GM12878 (cell line): ENCODE data around the gene DIS3L2.

Source experiments
- CEBPB ChIP-seq, 2 experiments: fragments of 150-350 bp in 1 of 2; IDR thresholded peaks; 2 replicates each; pipeline ENCODE4 v1.6.1; 2012 to 2014; ENCODE audit warnings: low read depth in 2 of 2, low read length in 2 of 2, borderline replicate concordance in 1 of 2, inconsistent platforms in 1 of 2
- E2F8 ChIP-seq: fragments of 450-650 bp; IDR thresholded peaks from 2 replicates; pipeline ENCODE4 v1.6.1; 2018; ENCODE audit warnings: mild to moderate bottlenecking, low read depth, moderate library complexity; ENCODE audit not compliant: partially characterized antibody
- FOS ChIP-seq: IDR thresholded peaks from 3 replicates; pipeline ENCODE4 v1.6.1; 2011; ENCODE audit warnings: borderline replicate concordance; ENCODE audit not compliant: insufficient read length; ENCODE audit errors: extremely low read depth
- JUNB ChIP-seq: IDR thresholded peaks from 2 replicates; pipeline ENCODE4 v1.6.1; 2016; ENCODE audit warnings: antibody characterized with exemption, mild to moderate bottlenecking
- MXI1 ChIP-seq: fragments of 150-350 bp; IDR thresholded peaks from 2 replicates; pipeline ENCODE4 v1.6.1; 2011; ENCODE audit warnings: low read depth, mild to moderate bottlenecking, inconsistent platforms, low read length, improper control_type of control experiment
- NFIC ChIP-seq: IDR thresholded peaks from 2 replicates; pipeline ENCODE4 v1.6.1; 2012; ENCODE audit warnings: low read depth, mild to moderate bottlenecking, inconsistent platforms, low read length, moderate library complexity
- POLR2A ChIP-seq: IDR thresholded peaks from 2 replicates; pipeline ENCODE4 v1.6.1; 2011; ENCODE audit warnings: low read depth, mild to moderate bottlenecking, low read length
- POLR2AphosphoS5 ChIP-seq: IDR thresholded peaks from 2 replicates; pipeline ENCODE4 v1.6.1; 2011; ENCODE audit warnings: mild to moderate bottlenecking, low read length, inconsistent platforms
- RAD21 ChIP-seq: IDR thresholded peaks from 2 replicates; pipeline ENCODE4 v1.6.1; 2011; ENCODE audit warnings: mild to moderate bottlenecking, low read depth, low read length, moderate library complexity; ENCODE audit not compliant: insufficient read depth
- ZNF687 ChIP-seq: fragments of 450-650 bp; IDR thresholded peaks from 2 replicates; pipeline ENCODE4 v1.6.1; 2017; ENCODE audit warnings: mild to moderate bottlenecking, moderate library complexity
- TF ChIP-seq, protein P1 (sequence below): fragments of 450-650 bp; IDR thresholded peaks from 2 replicates; pipeline ENCODE4 v1.6.1; 2016; ENCODE audit warnings: mild to moderate bottlenecking, moderate library complexity, borderline replicate concordance

DNA sequence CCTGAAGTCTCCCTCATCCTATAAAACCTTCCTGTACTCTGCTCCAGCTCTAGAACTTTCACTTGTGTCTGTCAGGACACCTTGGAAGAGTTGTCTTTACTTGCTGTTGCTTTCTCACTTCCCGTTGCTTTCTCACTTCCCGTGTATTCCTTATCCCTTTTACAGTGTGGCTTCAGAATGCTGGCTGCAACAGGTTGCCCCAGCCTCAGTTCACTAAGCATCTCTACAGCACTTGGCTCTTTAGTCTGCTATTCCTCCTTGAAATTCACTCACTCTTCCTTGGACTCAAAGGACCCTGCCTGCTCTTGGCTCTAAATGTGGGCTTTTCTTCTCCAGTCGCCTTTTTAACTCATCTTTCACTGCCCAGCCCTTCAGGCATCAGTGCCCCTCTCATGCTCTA lies 254.5 kb downstream of the DIS3L2 start:
- TF ChIP-seq ZNF687, result no peak
- no peak for TF ChIP-seq POLR2AphosphoS5
- no peak for TF ChIP-seq FOS
- TF ChIP-seq E2F8, result no peak
- TF ChIP-seq NFIC, result no peak
- TF ChIP-seq MXI1, result no peak
- no peak for TF ChIP-seq POLR2A
- TF ChIP-seq CEBPB (IDR thresholded peaks at IDR 0.05; ENCODE audit: borderline replicate concordance in 1 of 2, low read depth in 2 of 2, low read length in 2 of 2), result no peak
- TF ChIP-seq RAD21, result no peak
- TF ChIP-seq, protein P1, sequence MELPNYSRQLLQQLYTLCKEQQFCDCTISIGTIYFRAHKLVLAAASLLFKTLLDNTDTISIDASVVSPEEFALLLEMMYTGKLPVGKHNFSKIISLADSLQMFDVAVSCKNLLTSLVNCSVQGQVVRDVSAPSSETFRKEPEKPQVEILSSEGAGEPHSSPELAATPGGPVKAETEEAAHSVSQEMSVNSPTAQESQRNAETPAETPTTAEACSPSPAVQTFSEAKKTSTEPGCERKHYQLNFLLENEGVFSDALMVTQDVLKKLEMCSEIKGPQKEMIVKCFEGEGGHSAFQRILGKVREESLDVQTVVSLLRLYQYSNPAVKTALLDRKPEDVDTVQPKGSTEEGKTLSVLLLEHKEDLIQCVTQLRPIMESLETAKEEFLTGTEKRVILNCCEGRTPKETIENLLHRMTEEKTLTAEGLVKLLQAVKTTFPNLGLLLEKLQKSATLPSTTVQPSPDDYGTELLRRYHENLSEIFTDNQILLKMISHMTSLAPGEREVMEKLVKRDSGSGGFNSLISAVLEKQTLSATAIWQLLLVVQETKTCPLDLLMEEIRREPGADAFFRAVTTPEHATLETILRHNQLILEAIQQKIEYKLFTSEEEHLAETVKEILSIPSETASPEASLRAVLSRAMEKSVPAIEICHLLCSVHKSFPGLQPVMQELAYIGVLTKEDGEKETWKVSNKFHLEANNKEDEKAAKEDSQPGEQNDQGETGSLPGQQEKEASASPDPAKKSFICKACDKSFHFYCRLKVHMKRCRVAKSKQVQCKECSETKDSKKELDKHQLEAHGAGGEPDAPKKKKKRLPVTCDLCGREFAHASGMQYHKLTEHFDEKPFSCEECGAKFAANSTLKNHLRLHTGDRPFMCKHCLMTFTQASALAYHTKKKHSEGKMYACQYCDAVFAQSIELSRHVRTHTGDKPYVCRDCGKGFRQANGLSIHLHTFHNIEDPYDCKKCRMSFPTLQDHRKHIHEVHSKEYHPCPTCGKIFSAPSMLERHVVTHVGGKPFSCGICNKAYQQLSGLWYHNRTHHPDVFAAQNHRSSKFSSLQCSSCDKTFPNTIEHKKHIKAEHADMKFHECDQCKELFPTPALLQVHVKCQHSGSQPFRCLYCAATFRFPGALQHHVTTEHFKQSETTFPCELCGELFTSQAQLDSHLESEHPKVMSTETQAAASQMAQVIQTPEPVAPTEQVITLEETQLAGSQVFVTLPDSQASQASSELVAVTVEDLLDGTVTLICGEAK, result no peak
- TF ChIP-seq JUNB, result no peak
